HG02759 (cell line): ENCODE results near the gene HSDL1.

Experiments used
- ATAC-seq: cut with Tn5 transposase; IDR thresholded peaks from one replicate; pipeline ENCODE4 v1.9.1; 2021; ENCODE audit warnings: mild to moderate bottlenecking, moderate library complexity; ENCODE audit not compliant: unreplicated experiment

The HSDL1 gene

GRCh38 chr16:84084570-84085270, 60.3 kb downstream of the HSDL1 start:
- peak; percentile 50 for ATAC-seq

GRCh38 chr16:84082835-84083569, 62.0 kb downstream of the HSDL1 start:
- ATAC-seq: no peak

- no peak for ATAC-seq
Measured at GRCh38 chr16:84082110-84082509, 62.9 kb downstream of the HSDL1 start.

- no peak for ATAC-seq
Measured at GRCh38 chr16:84081446-84081989, 63.5 kb downstream of the HSDL1 start.

- ATAC-seq: no peak
Measured at GRCh38 chr16:84080813-84081212, 64.2 kb downstream of the HSDL1 start.

- ATAC-seq: no peak
Measured at GRCh38 chr16:84080378-84080777, 64.6 kb downstream of the HSDL1 start.

- ATAC-seq: no peak
Measured at GRCh38 chr16:84079664-84080063, 65.3 kb downstream of the HSDL1 start.

GRCh38 chr16:84075376-84075775, 69.6 kb downstream of the HSDL1 start:
- no peak for ATAC-seq

GRCh38 chr16:84074721-84075120, 70.3 kb downstream of the HSDL1 start:
- ATAC-seq: no peak
